Tibial nerve (tissue), 4 donors: ENCODE data around the gene GSTM1. TPM values are rescaled to one million over a fixed set of nuclear protein-coding genes. Genes with fewer than 3 reads are reported as not detected.
"Not testable (repeated sequence)": the region's sequence is repeated elsewhere in the genome, so short reads cannot be mapped to it uniquely, and the experiment has no call there.

Experiments
- DNase-seq, 2 donors: peaks; one replicate each; pipeline ENCODE4 v3.0.0-alpha.2; 2019; ENCODE audit warnings: low spot score in 2 of 2
- H3K27ac ChIP-seq, 4 donors: fragments of 200-600 bp; sonication (generic) in 3 of 4; one replicate each; pipeline ENCODE4 v1.5.1; 2017 to 2019; ENCODE audit warnings: mild to moderate bottlenecking in 1 of 4
- H3K27me3 ChIP-seq, 2 donors: fragments of 200-600 bp; sonication (generic) in 1 of 2; one replicate each; pipeline versions ENCODE4 v1.5.1 to v1.6.0; 2017 to 2019
- H3K36me3 ChIP-seq, 3 donors: fragments of 200-600 bp; sonication (generic); one replicate each; pipeline ENCODE4 v1.5.1; 2018 to 2019
- H3K4me1 ChIP-seq, 4 donors: fragments of 200-600 bp; sonication (generic) in 3 of 4; one replicate each; pipeline ENCODE4 v1.5.1; 2017 to 2019
- H3K4me3 ChIP-seq, 4 donors: fragments of 200-600 bp; sonication (generic) in 3 of 4; one replicate each; pipeline ENCODE4 v1.5.1; 2017 to 2019; ENCODE audit warnings: mild to moderate bottlenecking in 1 of 4, moderate library complexity in 1 of 4
- H3K9me3 ChIP-seq, 4 donors: fragments of 200-600 bp; sonication (generic) in 3 of 4; one replicate each; pipeline ENCODE4 v1.5.1; 2017 to 2019
- CTCF ChIP-seq, 5 experiments: fragments of 200-600 bp in 3 of 5; fragments of 450-650 bp in 2 of 5; sonication (generic) in 3 of 5; IDR thresholded peaks; one replicate each; pipeline ENCODE4 v1.5.1; 2016 to 2019; ENCODE audit warnings: antibody characterized with exemption in 5 of 5, mild to moderate bottlenecking in 3 of 5, moderate library complexity in 2 of 5
- EP300 ChIP-seq, 2 donors: sonication (generic); formaldehyde crosslinking; IDR thresholded peaks; one replicate each; pipeline ENCODE4 v1.6.1; 2017; ENCODE audit warnings: antibody characterized with exemption in 2 of 2, mild to moderate bottlenecking in 1 of 2
- POLR2A ChIP-seq, 2 donors: fragments of 450-650 bp; IDR thresholded peaks; one replicate each; pipeline ENCODE4 v1.6.1; 2017; ENCODE audit warnings: antibody characterized with exemption in 2 of 2, mild to moderate bottlenecking in 2 of 2, moderate library complexity in 2 of 2
- WGBS, 2 donors: methylation state at CpG; one replicate each; pipeline ENCODE4 v1.1.5; 2018; 5-methylcytosine and 5-hydroxymethylcytosine counted together
- total RNA-seq, 4 donors: library from RNA; depleted of rRNA; stranded (reverse); fragments of >200 nt; gene quantifications; one replicate each; pipeline ENCODE4 v1.1.0, GENCODE V29; 2016

Gene GSTM1
- total RNA-seq, 4 donors from 2014 or later = 14.1 TPM; not detected in 3

GRCh38 chr1:109677459-109677858, 10.2 kb upstream of the GSTM1 start:
- no peak for DNase-seq
- H3K9me3 ChIP-seq = no peaks in the 10 kb centered on the region
- no peak for TF ChIP-seq CTCF (IDR thresholded peaks at IDR 0.05)
- no peak for TF ChIP-seq EP300 (IDR thresholded peaks at IDR 0.05)
- TF ChIP-seq POLR2A (IDR thresholded peaks at IDR 0.05) = no peak
- H3K36me3 ChIP-seq = peaks cover 0 to 15% (median 0%) of the 10 kb centered on the region in 3 donors
- H3K27ac ChIP-seq = no peak overlapping the region
- no peak overlapping the region for H3K4me3 ChIP-seq
- 65% methylated on average over 3 of the region's 3 CpGs for WGBS, 2 donors
- H3K27me3 ChIP-seq = no peaks in the 10 kb centered on the region
- no peaks in the 10 kb centered on the region for H3K4me1 ChIP-seq

- not testable (repeated sequence) for DNase-seq, H3K9me3 ChIP-seq, H3K4me1 ChIP-seq, H3K27ac ChIP-seq, H3K36me3 ChIP-seq, H3K4me3 ChIP-seq, H3K27me3 ChIP-seq
- WGBS, 2 donors = 85 to 88% methylated on average over 2 of the region's 2 CpGs
Observed at GRCh38 chr1:109678637-109679036, 9.0 kb upstream of the GSTM1 start.

- not testable (repeated sequence) for H3K36me3 ChIP-seq, H3K4me1 ChIP-seq, H3K4me3 ChIP-seq, H3K27ac ChIP-seq, H3K27me3 ChIP-seq, DNase-seq, H3K9me3 ChIP-seq
- WGBS, 2 donors = 92% methylated on average over 6 of the region's 6 CpGs; no CpG with 5 or more reads in 1 of the 2 donors
Observed at GRCh38 chr1:109684777-109685176, 2.8 kb upstream of the GSTM1 start.

- H3K27me3 ChIP-seq, H3K9me3 ChIP-seq, DNase-seq, H3K4me3 ChIP-seq, H3K27ac ChIP-seq, H3K4me1 ChIP-seq, H3K36me3 ChIP-seq: not testable (repeated sequence)
- 100% methylated on average over 1 of the region's 1 CpG; no CpG with 5 or more reads in 1 of the 2 donors for WGBS, 2 donors
Observed at GRCh38 chr1:109685399-109685798, 2.2 kb upstream of the GSTM1 start.

- WGBS, 2 donors = 93% methylated on average over 3 of the region's 4 CpGs; no CpG with 5 or more reads in 1 of the 2 donors
- H3K27ac ChIP-seq = not testable (repeated sequence)
Observed at GRCh38 chr1:109685890-109686289, 1.7 kb upstream of the GSTM1 start.

GRCh38 chr1:109687109-109687508, 508 bp upstream of the GSTM1 start:
- WGBS, 2 donors = no CpG with 5 or more reads among the region's 11 CpGs
- not testable (repeated sequence) for H3K36me3 ChIP-seq, H3K27me3 ChIP-seq, DNase-seq, H3K4me1 ChIP-seq, H3K4me3 ChIP-seq, H3K9me3 ChIP-seq
- peak overlapping the region in 1 of 4 donors; percentile 88 for H3K27ac ChIP-seq

More at GRCh38 chr1:109685890-109686289, 1.7 kb upstream of the GSTM1 start:
- not testable (repeated sequence) for H3K4me1 ChIP-seq, H3K36me3 ChIP-seq, H3K4me3 ChIP-seq, DNase-seq, H3K27me3 ChIP-seq, H3K9me3 ChIP-seq

GRCh38 chr1:109689844-109690405, 2.3 kb downstream of the GSTM1 start:
- H3K27me3 ChIP-seq = no peaks in the 10 kb centered on the region
- no peaks in the 10 kb centered on the region for H3K9me3 ChIP-seq
- no peaks in the 10 kb centered on the region for H3K36me3 ChIP-seq
- H3K27ac ChIP-seq = no peak overlapping the region
- WGBS, 2 donors = 79% methylated on average over 6 of the region's 6 CpGs; no CpG with 5 or more reads in 1 of the 2 donors
- DNase-seq = no peak
- H3K4me3 ChIP-seq = no peak overlapping the region
- no peaks in the 10 kb centered on the region for H3K4me1 ChIP-seq
- TF ChIP-seq POLR2A (IDR thresholded peaks at IDR 0.05) (no peak), CTCF (IDR thresholded peaks at IDR 0.05) (no peak), EP300 (IDR thresholded peaks at IDR 0.05) (no peak)

GRCh38 chr1:109691759-109692158, 4.1 kb downstream of the GSTM1 start:
- no peak for DNase-seq
- no peaks in the 10 kb centered on the region for H3K36me3 ChIP-seq
- H3K4me3 ChIP-seq = no peak overlapping the region
- H3K4me1 ChIP-seq = no peaks in the 10 kb centered on the region
- H3K27me3 ChIP-seq = no peaks in the 10 kb centered on the region
- H3K9me3 ChIP-seq = no peaks in the 10 kb centered on the region
- WGBS, 2 donors = 47% methylated on average over 6 of the region's 6 CpGs; no CpG with 5 or more reads in 1 of the 2 donors
- H3K27ac ChIP-seq = peak overlapping the region in 1 of 4 donors; percentile 17
- TF ChIP-seq CTCF (IDR thresholded peaks at IDR 0.05) (no peak), POLR2A (IDR thresholded peaks at IDR 0.05) (no peak), EP300 (IDR thresholded peaks at IDR 0.05) (no peak)

GRCh38 chr1:109694400-109694799, 6.8 kb downstream of the GSTM1 start:
- WGBS, 2 donors = 85% methylated on average over 5 of the region's 5 CpGs; no CpG with 5 or more reads in 1 of the 2 donors
- H3K4me3 ChIP-seq, H3K27me3 ChIP-seq, H3K27ac ChIP-seq, DNase-seq, H3K9me3 ChIP-seq, H3K36me3 ChIP-seq, H3K4me1 ChIP-seq: not testable (repeated sequence)

GRCh38 chr1:109695138-109695537, 7.5 kb downstream of the GSTM1 start:
- not testable (repeated sequence) for H3K9me3 ChIP-seq, H3K36me3 ChIP-seq, H3K4me1 ChIP-seq, DNase-seq, H3K27me3 ChIP-seq, H3K27ac ChIP-seq, H3K4me3 ChIP-seq
- WGBS, 2 donors = 83% methylated on average over 3 of the region's 3 CpGs; no CpG with 5 or more reads in 1 of the 2 donors
